Heart right ventricle (tissue), 16 donors: ENCODE measurements around the gene ACSF3. TPM values are rescaled to one million over a fixed set of nuclear protein-coding genes. Genes with fewer than 3 reads are reported as not detected.

ENCODE experiments used
- ATAC-seq, 8 donors: fragments of 200-7000 bp; cut with Tn5 transposase; one replicate each; pipeline ENCODE4 v1.9.1; 2020; ENCODE audit warnings: mild to moderate bottlenecking in 8 of 8, moderate library complexity in 8 of 8, moderate number of reproducible peaks in 1 of 8
- DNase-seq, 2 donors: peaks; one replicate each; pipeline ENCODE4 v3.0.0-alpha.2; 2020
- H3K27ac ChIP-seq, 10 donors: fragments of 200-600 bp; sonication (generic) in 2 of 10; one replicate each; pipeline versions ENCODE4 v1.5.0 to v1.8.0; 2020 to 2022; ENCODE audit warnings: mild to moderate bottlenecking in 3 of 10
- H3K27me3 ChIP-seq, 7 donors: fragments of 200-600 bp; one replicate each; pipeline ENCODE4 v1.8.0; 2021 to 2022; ENCODE audit warnings: mild to moderate bottlenecking in 2 of 7
- H3K36me3 ChIP-seq, 9 donors: fragments of 200-600 bp; sonication (generic) in 1 of 9; one replicate each; pipeline versions ENCODE4 v1.5.0 to v1.8.0; 2020 to 2022; ENCODE audit warnings: mild to moderate bottlenecking in 2 of 9
- H3K4me1 ChIP-seq, 9 donors: fragments of 200-600 bp; sonication (generic) in 1 of 9; one replicate each; pipeline versions ENCODE4 v1.5.0 to v1.8.0; 2020 to 2022; ENCODE audit warnings: mild to moderate bottlenecking in 4 of 9
- H3K4me3 ChIP-seq, 10 donors: fragments of 200-600 bp; sonication (generic) in 2 of 10; one replicate each; pipeline versions ENCODE4 v1.5.0 to v1.8.0; 2020 to 2022; ENCODE audit warnings: mild to moderate bottlenecking in 7 of 10, moderate library complexity in 2 of 10
- H3K9me3 ChIP-seq, 11 donors: fragments of 200-600 bp in 10 of 11; sonication (generic) in 2 of 11; one replicate each; pipeline versions ENCODE4 v1.5.0 to v1.8.0; 2013 to 2022; ENCODE audit warnings: mild to moderate bottlenecking in 2 of 11, control low read depth in 1 of 11, moderate library complexity in 1 of 11
- WGBS, 2 donors: extraction: QIAGEN DNeasy Blood & Tissue Kit; methylation state at CpG; one replicate each; pipeline ENCODE4 v1.1.7; 2013; ENCODE audit warnings: inconsistent platforms in 1 of 2; 5-methylcytosine and 5-hydroxymethylcytosine counted together
- intact Hi-C, 10 donors: fragments of 100-400 bp; cut with DNase I; formaldehyde crosslinking; loops; one replicate each; pipeline versions ENCODE4 v1.11.1 to v1.14.2; 2022
- polyA plus RNA-seq, 2 donors: library from polyadenylated mRNA; stranded (reverse); fragments of 200-250 nt; gene quantifications; one replicate each; pipeline ENCODE4 v1.2.3, GENCODE V29; 2013
- total RNA-seq, 10 donors: library from RNA; stranded (reverse); fragmentation: NEBNext Ultra II Directional in 3 of 10; extraction: Animal tissue kit (Norgen Biotek cat#: 25700) in 3 of 10; gene quantifications; one replicate each; pipeline versions ENCODE4 v1.2.1 to v1.2.4, GENCODE V29; 2021 to 2023
- TF ChIP-seq, protein P1 (sequence below), 9 donors: fragments of 200-600 bp; sonication (generic) in 2 of 9; IDR thresholded peaks; one replicate each; pipeline versions ENCODE4 v1.5.0 to v1.8.0; 2021 to 2022; ENCODE audit warnings: antibody characterized with exemption in 9 of 9, mild to moderate bottlenecking in 5 of 9, moderate library complexity in 1 of 9
- donor health status: Arrhythmogenic right ventricular cardiomyopathy.
- donor health status: ischemic (EF 13 %, LVEDD 7.1; RV severe dilation, severe dysfunction).
- donor health status: healthy with polysubstance abuse.
- donor health status: DM: no; HTN: yes; CAD: no.
- donor health status: DM: no; HTN: no; CAD: no.
- donor health status: ischemic (EF 25% LVEDD 6.9; RV normal size, moderate dysfunction).
- donor health status: ischemic (EF 25% LVEDD 5.7; RV mildly dilated, moderate dysfunction).
- donor health status: healthy.
- donor health status: DM: yes; HTN: yes; CAD: no.
- donor health status: Ischemic cardiomyopathy.
- donor health status: ischemic (EF 35%, LVEDD 5.7; RV mildly dilated, moderate dysfunction).
- donor health status: nonischemic (EF 11% LVEDD 7.7; RV severe dilation, severe dysfunction).
- donor health status: DM: yes; HTN: yes; CAD: no.
- donor health status: PGD.
- donor health status: ischemic (EF 29% LVEDD 5.4; RV normal size, mild dysfunction).
- donor health status: nonischemic (EF 23%, LVEDD 6.1; RV moderate dilation, normal function).

Gene ACSF3
- total and polyA plus RNA-seq, 12 donors: 11.0 to 36.9 (median 17.8) TPM

DNA sequence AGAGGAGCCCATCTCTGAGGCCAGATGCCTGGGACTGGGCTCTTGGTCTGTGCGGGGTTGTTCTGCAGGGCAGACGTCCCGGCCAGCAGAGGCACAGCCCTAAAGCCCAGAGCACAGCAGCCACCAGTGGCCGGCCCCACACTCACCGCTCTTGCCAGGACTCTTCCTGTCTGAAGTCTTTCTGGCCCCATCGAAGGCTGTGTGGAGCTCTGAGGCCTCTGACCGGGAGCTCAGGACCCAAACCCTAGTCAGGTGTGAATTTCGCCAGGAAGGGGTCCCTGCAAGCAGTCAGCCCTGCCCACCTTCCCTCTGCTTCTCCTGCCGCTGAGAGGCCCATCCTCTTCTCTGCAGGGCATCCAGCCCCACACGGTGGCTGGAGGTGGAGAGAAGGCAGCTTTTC, 10.7 kb downstream of the ACSF3 start:
- Histone ChIP-seq H3K9me3 (no peaks in the 10 kb centered on the region), H3K36me3 (peaks cover 0 to 92% (median 30%) of the 10 kb centered on the region in 9 donors), H3K27me3 (no peaks in the 10 kb centered on the region), H3K27ac (no peak overlapping the region), H3K4me3 (no peak overlapping the region), H3K4me1 (peaks cover 0 to 11% (median 0%) of the 10 kb centered on the region in 9 donors)
- WGBS, 2 donors: 77 to 84% methylated on average over 9 to 10 of the region's 10 CpGs
- intact Hi-C loops: no loop called here
- TF ChIP-seq, protein P1, sequence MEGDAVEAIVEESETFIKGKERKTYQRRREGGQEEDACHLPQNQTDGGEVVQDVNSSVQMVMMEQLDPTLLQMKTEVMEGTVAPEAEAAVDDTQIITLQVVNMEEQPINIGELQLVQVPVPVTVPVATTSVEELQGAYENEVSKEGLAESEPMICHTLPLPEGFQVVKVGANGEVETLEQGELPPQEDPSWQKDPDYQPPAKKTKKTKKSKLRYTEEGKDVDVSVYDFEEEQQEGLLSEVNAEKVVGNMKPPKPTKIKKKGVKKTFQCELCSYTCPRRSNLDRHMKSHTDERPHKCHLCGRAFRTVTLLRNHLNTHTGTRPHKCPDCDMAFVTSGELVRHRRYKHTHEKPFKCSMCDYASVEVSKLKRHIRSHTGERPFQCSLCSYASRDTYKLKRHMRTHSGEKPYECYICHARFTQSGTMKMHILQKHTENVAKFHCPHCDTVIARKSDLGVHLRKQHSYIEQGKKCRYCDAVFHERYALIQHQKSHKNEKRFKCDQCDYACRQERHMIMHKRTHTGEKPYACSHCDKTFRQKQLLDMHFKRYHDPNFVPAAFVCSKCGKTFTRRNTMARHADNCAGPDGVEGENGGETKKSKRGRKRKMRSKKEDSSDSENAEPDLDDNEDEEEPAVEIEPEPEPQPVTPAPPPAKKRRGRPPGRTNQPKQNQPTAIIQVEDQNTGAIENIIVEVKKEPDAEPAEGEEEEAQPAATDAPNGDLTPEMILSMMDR (IDR thresholded peaks at IDR 0.05): no peak
- DNase-seq: no peak
- ATAC-seq: no peak

DNA sequence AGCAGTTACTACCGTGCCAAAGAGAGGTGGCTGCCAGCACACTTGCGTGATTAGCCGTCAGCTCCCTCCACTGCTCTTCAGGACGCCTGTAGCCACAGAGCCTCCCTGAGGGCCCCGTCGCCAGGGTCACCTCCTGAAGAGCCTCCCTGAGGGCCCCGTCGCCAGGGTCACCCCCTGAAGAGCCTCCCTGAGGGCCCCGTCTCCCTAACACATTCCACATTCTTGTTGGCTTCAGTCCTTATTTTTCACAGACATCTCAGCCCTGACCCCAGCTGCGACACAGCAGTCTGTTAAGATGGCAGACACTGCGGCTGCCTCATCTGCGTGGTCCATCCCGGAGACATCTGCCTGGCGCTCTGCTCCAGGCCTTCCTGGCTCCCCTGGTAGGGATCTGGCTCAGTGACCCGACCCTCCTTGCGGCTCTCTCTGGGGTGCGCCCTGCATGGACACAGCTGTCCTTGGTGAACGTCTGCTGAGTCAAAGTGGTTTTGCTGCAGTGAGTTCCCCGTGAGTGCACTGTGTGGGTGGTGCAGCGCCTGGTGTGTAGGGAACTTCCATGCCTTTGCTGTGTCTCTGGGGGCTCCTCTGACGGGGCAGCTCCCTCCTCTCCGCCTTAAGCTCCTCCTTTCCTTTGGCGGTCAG, 11.4 kb downstream of the ACSF3 start:
- DNase-seq (no peak), ATAC-seq (peak in 7 of 8 donors; percentile 15 to 57 (median 28))
- WGBS, 2 donors: 70 to 75% methylated on average over 23 of the region's 23 CpGs
- intact Hi-C loops: no loop called here
- Histone ChIP-seq H3K36me3 (peaks cover 0 to 91% (median 30%) of the 10 kb centered on the region in 9 donors), H3K4me1 (peaks cover 0 to 5% (median 0%) of the 10 kb centered on the region in 9 donors), H3K27ac (no peak overlapping the region), H3K9me3 (no peaks in the 10 kb centered on the region), H3K27me3 (no peaks in the 10 kb centered on the region), H3K4me3 (no peak overlapping the region)
- TF ChIP-seq, protein P1 (IDR thresholded peaks at IDR 0.05): no peak

DNA sequence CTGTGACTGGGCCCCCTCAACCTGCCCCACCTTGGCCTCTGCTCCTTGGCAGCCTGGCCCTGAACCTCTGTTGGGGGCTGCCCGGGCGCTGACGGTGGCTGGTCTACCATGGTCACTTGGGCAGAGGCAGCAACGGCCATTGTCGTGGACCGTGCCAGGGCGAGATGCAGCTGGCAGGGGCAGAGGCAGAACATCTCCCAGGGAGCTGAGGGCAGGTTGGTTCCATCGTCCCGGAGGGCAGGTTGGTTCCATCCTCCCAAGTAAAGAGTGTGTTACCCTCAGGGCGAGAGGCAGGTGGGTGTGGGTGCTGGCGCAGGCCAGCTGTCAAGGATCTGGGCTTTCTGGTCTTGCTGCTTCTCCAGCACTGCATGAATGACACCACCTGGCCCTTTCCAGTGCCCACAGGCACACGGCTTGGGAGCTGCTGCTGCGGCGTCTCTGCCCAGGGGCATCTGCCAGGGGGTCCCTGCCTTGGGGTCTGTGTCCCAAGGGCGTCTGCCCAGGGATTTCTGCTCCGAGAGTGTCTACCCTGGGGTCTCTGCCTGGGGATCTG, 12.0 kb downstream of the ACSF3 start:
- no peak for DNase-seq
- no peak overlapping the region for H3K27ac ChIP-seq
- H3K9me3 ChIP-seq: no peaks in the 10 kb centered on the region
- no peaks in the 10 kb centered on the region for H3K27me3 ChIP-seq
- ATAC-seq: no peak
- TF ChIP-seq, protein P1 (IDR thresholded peaks at IDR 0.05): no peak
- WGBS, 2 donors: 94 to 95% methylated on average over 16 of the region's 16 CpGs
- H3K4me1 ChIP-seq: no peaks in the 10 kb centered on the region
- no peak overlapping the region for H3K4me3 ChIP-seq
- intact Hi-C loops: no loop called here
- H3K36me3 ChIP-seq: peaks cover 0 to 90% (median 30%) of the 10 kb centered on the region in 9 donors

DNA sequence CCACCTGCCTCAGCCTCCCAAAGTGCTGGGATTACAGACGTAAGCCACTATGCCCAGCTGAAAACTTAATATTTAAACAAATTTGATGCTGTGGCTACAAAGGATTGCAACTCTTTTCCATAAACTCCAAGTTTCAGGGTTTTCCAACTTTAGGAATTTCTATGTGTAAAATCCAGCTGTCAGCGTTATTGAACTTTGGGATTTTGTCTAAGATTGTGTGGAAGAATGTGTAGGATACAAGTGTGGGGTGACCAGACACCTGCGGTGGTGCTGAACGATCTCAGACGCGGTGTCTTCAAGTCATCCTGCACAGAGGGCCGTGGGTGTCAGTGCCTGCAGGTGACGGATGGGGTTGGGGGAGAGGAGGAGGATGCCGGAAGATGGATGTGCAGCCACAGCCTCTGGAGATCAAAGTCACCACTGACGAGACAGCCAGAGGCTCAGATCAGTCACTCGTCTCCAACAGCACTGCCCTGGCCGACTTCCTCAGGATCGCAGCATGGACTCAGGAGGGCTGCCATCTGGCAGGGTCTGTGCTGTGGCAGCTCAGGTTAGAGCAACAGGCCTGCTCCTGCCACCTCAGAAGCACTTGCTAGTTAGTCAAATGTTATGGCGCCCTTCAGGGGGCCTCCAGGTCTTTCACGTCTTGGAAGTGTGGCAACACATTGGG, 13.0 kb downstream of the ACSF3 start:
- H3K27ac ChIP-seq: no peak overlapping the region
- ATAC-seq (no peak), DNase-seq (no peak)
- WGBS, 2 donors: 77 to 80% methylated on average over 14 to 15 of the region's 15 CpGs
- TF ChIP-seq, protein P1 (IDR thresholded peaks at IDR 0.05): no peak
- H3K27me3 ChIP-seq: no peaks in the 10 kb centered on the region
- no peaks in the 10 kb centered on the region for H3K4me1 ChIP-seq
- peaks cover 0 to 90% (median 36%) of the 10 kb centered on the region in 9 donors for H3K36me3 ChIP-seq
- H3K4me3 ChIP-seq: no peak overlapping the region
- no peaks in the 10 kb centered on the region for H3K9me3 ChIP-seq
- intact Hi-C loops: no loop called here
